Tibial nerve (tissue), 4 donors: ENCODE measurements around the gene PAQR9. TPM values are rescaled to one million over a fixed set of nuclear protein-coding genes. Genes with fewer than 3 reads are reported as not detected.

Source experiments
- DNase-seq, 2 donors: peaks; one replicate each; pipeline ENCODE4 v3.0.0-alpha.2; 2019; ENCODE audit warnings: low spot score in 2 of 2
- H3K27ac ChIP-seq, 4 donors: fragments of 200-600 bp; sonication (generic) in 3 of 4; one replicate each; pipeline ENCODE4 v1.5.1; 2017 to 2019; ENCODE audit warnings: mild to moderate bottlenecking in 1 of 4
- H3K27me3 ChIP-seq, 2 donors: fragments of 200-600 bp; sonication (generic) in 1 of 2; one replicate each; pipeline versions ENCODE4 v1.5.1 to v1.6.0; 2017 to 2019
- H3K36me3 ChIP-seq, 3 donors: fragments of 200-600 bp; sonication (generic); one replicate each; pipeline ENCODE4 v1.5.1; 2018 to 2019
- H3K4me1 ChIP-seq, 4 donors: fragments of 200-600 bp; sonication (generic) in 3 of 4; one replicate each; pipeline ENCODE4 v1.5.1; 2017 to 2019
- H3K4me3 ChIP-seq, 4 donors: fragments of 200-600 bp; sonication (generic) in 3 of 4; one replicate each; pipeline ENCODE4 v1.5.1; 2017 to 2019; ENCODE audit warnings: mild to moderate bottlenecking in 1 of 4, moderate library complexity in 1 of 4
- H3K9me3 ChIP-seq, 4 donors: fragments of 200-600 bp; sonication (generic) in 3 of 4; one replicate each; pipeline ENCODE4 v1.5.1; 2017 to 2019
- EP300 ChIP-seq, 2 donors: sonication (generic); formaldehyde crosslinking; IDR thresholded peaks; one replicate each; pipeline ENCODE4 v1.6.1; 2017; ENCODE audit warnings: antibody characterized with exemption in 2 of 2, mild to moderate bottlenecking in 1 of 2
- POLR2A ChIP-seq, 2 donors: fragments of 450-650 bp; IDR thresholded peaks; one replicate each; pipeline ENCODE4 v1.6.1; 2017; ENCODE audit warnings: antibody characterized with exemption in 2 of 2, mild to moderate bottlenecking in 2 of 2, moderate library complexity in 2 of 2
- WGBS, 2 donors: methylation state at CpG; one replicate each; pipeline ENCODE4 v1.1.5; 2018; 5-methylcytosine and 5-hydroxymethylcytosine counted together
- total RNA-seq, 4 donors: library from RNA; depleted of rRNA; stranded (reverse); fragments of >200 nt; gene quantifications; one replicate each; pipeline ENCODE4 v1.1.0, GENCODE V29; 2016
- TF ChIP-seq, protein P1 (sequence below), 5 experiments: fragments of 200-600 bp in 3 of 5; fragments of 450-650 bp in 2 of 5; sonication (generic) in 3 of 5; IDR thresholded peaks; one replicate each; pipeline ENCODE4 v1.5.1; 2016 to 2019; ENCODE audit warnings: antibody characterized with exemption in 5 of 5, mild to moderate bottlenecking in 3 of 5, moderate library complexity in 2 of 5

Gene PAQR9
- total RNA-seq, 4 donors from 2014 or later = not detected

- no peaks in the 10 kb centered on the region for H3K36me3 ChIP-seq
- TF ChIP-seq EP300 (IDR thresholded peaks at IDR 0.05) (no peak), POLR2A (IDR thresholded peaks at IDR 0.05) (no peak)
- TF ChIP-seq, protein P1, sequence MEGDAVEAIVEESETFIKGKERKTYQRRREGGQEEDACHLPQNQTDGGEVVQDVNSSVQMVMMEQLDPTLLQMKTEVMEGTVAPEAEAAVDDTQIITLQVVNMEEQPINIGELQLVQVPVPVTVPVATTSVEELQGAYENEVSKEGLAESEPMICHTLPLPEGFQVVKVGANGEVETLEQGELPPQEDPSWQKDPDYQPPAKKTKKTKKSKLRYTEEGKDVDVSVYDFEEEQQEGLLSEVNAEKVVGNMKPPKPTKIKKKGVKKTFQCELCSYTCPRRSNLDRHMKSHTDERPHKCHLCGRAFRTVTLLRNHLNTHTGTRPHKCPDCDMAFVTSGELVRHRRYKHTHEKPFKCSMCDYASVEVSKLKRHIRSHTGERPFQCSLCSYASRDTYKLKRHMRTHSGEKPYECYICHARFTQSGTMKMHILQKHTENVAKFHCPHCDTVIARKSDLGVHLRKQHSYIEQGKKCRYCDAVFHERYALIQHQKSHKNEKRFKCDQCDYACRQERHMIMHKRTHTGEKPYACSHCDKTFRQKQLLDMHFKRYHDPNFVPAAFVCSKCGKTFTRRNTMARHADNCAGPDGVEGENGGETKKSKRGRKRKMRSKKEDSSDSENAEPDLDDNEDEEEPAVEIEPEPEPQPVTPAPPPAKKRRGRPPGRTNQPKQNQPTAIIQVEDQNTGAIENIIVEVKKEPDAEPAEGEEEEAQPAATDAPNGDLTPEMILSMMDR (IDR thresholded peaks at IDR 0.05) = no peak
- WGBS, 2 donors = 91 to 96% methylated on average over 4 of the region's 4 CpGs
- H3K9me3 ChIP-seq = no peaks in the 10 kb centered on the region
- H3K27me3 ChIP-seq = peaks cover 0 to 20% of the 10 kb centered on the region in 2 donors
- peaks cover 0 to 6% (median 0%) of the 10 kb centered on the region in 4 donors for H3K4me1 ChIP-seq
- no peak overlapping the region for H3K27ac ChIP-seq
- H3K4me3 ChIP-seq = no peak overlapping the region
- no peak for DNase-seq
These were observed 18.5 kb downstream of the PAQR9 start for GRCh38 chr3:142945023-142945422.

GRCh38 chr3:142944342-142944741 is 19.1 kb downstream of the PAQR9 start:
- H3K4me3 ChIP-seq = no peak overlapping the region
- no peaks in the 10 kb centered on the region for H3K9me3 ChIP-seq
- no peak for DNase-seq
- H3K27ac ChIP-seq = no peak overlapping the region
- no peaks in the 10 kb centered on the region for H3K36me3 ChIP-seq
- H3K4me1 ChIP-seq = peaks cover 0 to 6% (median 0%) of the 10 kb centered on the region in 4 donors
- 68 to 80% methylated on average over 4 of the region's 4 CpGs for WGBS, 2 donors
- no peak for TF ChIP-seq EP300 (IDR thresholded peaks at IDR 0.05)
- no peak for TF ChIP-seq POLR2A (IDR thresholded peaks at IDR 0.05)
- TF ChIP-seq, protein P1 (IDR thresholded peaks at IDR 0.05) = no peak
- H3K27me3 ChIP-seq = peaks cover 0 to 20% of the 10 kb centered on the region in 2 donors

DNA sequence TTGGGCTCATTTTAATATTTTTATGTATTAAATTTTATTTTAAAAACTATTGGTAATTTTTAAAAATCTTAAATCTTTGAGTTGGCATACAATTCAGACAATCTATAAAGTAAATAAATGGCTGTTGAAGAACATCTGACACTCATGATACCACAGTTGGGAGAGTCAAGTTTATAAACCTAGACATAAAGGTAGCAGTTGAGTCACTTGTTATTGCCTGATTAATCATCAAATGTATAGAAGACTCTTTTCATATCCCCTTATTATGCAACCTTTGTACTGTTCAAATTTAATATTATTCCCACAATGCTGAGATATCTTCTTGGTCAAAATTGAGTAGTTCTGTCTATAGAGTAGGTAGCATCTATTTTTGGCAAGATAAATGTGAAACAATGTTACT is 19.6 kb downstream of the PAQR9 start:
- Histone ChIP-seq H3K27me3 (peaks cover 0 to 20% of the 10 kb centered on the region in 2 donors), H3K27ac (no peak overlapping the region), H3K36me3 (no peaks in the 10 kb centered on the region), H3K4me3 (no peak overlapping the region), H3K4me1 (peaks cover 0 to 6% (median 0%) of the 10 kb centered on the region in 4 donors), H3K9me3 (no peaks in the 10 kb centered on the region)
- no peak for DNase-seq
- TF ChIP-seq POLR2A (IDR thresholded peaks at IDR 0.05) (no peak), EP300 (IDR thresholded peaks at IDR 0.05) (no peak)
- TF ChIP-seq, protein P1 (IDR thresholded peaks at IDR 0.05) = no peak

- no peak overlapping the region for H3K27ac ChIP-seq
- TF ChIP-seq, protein P1 (IDR thresholded peaks at IDR 0.05) = no peak
- TF ChIP-seq POLR2A (IDR thresholded peaks at IDR 0.05) (no peak), EP300 (IDR thresholded peaks at IDR 0.05) (no peak)
- H3K9me3 ChIP-seq = no peaks in the 10 kb centered on the region
- no peaks in the 10 kb centered on the region for H3K36me3 ChIP-seq
- DNase-seq = no peak
- H3K4me3 ChIP-seq = no peak overlapping the region
- peaks cover 0 to 6% (median 0%) of the 10 kb centered on the region in 4 donors for H3K4me1 ChIP-seq
- 80 to 85% methylated on average over 1 of the region's 1 CpG for WGBS, 2 donors
- H3K27me3 ChIP-seq = peaks cover 0 to 17% of the 10 kb centered on the region in 2 donors
These were observed 20.1 kb downstream of the PAQR9 start for GRCh38 chr3:142943349-142943748.

GRCh38 chr3:142941373-142942123 is 21.9 kb downstream of the PAQR9 start:
- no peak for DNase-seq
- H3K27ac ChIP-seq = no peak overlapping the region
- H3K36me3 ChIP-seq = no peaks in the 10 kb centered on the region
- no peak overlapping the region for H3K4me3 ChIP-seq
- no peaks in the 10 kb centered on the region for H3K27me3 ChIP-seq
- WGBS, 2 donors = 88 to 90% methylated on average over 8 of the region's 8 CpGs
- no peaks in the 10 kb centered on the region for H3K4me1 ChIP-seq
- H3K9me3 ChIP-seq = no peaks in the 10 kb centered on the region
- TF ChIP-seq, protein P1 (IDR thresholded peaks at IDR 0.05) = no peak
- no peak for TF ChIP-seq EP300 (IDR thresholded peaks at IDR 0.05)
- no peak for TF ChIP-seq POLR2A (IDR thresholded peaks at IDR 0.05)
